GM23248 (cell line): ENCODE results near the gene MYO5B. TPM values are rescaled to one million over a fixed set of nuclear protein-coding genes. Genes with fewer than 3 reads are reported as not detected.

Experiments
- DNase-seq: peaks from one replicate; pipeline ENCODE4 v3.0.0-alpha.2; 2015
- H2AFZ ChIP-seq: fragments of 200-600 bp; sonication (generic); 2 replicates; pipeline ENCODE4 v1.6.1; 2016; ENCODE audit warnings: antibody characterized with exemption
- H3F3A ChIP-seq: fragments of 200-600 bp; sonication (generic); 2 replicates; pipeline ENCODE4 v1.6.1; 2016; ENCODE audit warnings: mild to moderate bottlenecking, antibody characterized with exemption, mixed run types; ENCODE audit not compliant: insufficient read depth
- H3K27ac ChIP-seq: fragments of 200-600 bp; sonication (generic); 2 replicates; pipeline ENCODE4 v1.5.1; 2016; ENCODE audit warnings: mild to moderate bottlenecking
- H3K27me3 ChIP-seq: fragments of 200-600 bp; sonication (generic); replicated peaks from 2 replicates; pipeline ENCODE4 v1.6.1; 2016; ENCODE audit warnings: mild to moderate bottlenecking; ENCODE audit not compliant: insufficient read depth
- H3K36me3 ChIP-seq: fragments of 200-600 bp; sonication (generic); 2 replicates; pipeline ENCODE4 v1.6.1; 2016; ENCODE audit warnings: low read depth, mild to moderate bottlenecking
- H3K4me1 ChIP-seq: fragments of 200-600 bp; sonication (generic); 2 replicates; pipeline ENCODE4 v1.6.1; 2016; ENCODE audit warnings: mild to moderate bottlenecking; ENCODE audit not compliant: insufficient read depth
- H3K4me2 ChIP-seq: fragments of 200-600 bp; sonication (generic); one replicate; pipeline ENCODE4 v1.6.1; 2016; ENCODE audit warnings: mild to moderate bottlenecking; ENCODE audit not compliant: unreplicated experiment
- H3K4me3 ChIP-seq: fragments of 200-600 bp; sonication (generic); 2 replicates; pipeline ENCODE4 v1.5.1; 2016; ENCODE audit warnings: mild to moderate bottlenecking
- H3K79me2 ChIP-seq: fragments of 200-600 bp; sonication (generic); 2 replicates; pipeline ENCODE4 v1.6.1; 2016; ENCODE audit warnings: mild to moderate bottlenecking; ENCODE audit not compliant: insufficient read depth
- H3K9ac ChIP-seq: fragments of 200-600 bp; sonication (generic); 2 replicates; pipeline ENCODE4 v1.6.1; 2016; ENCODE audit warnings: mild to moderate bottlenecking
- H3K9me2 ChIP-seq: fragments of 200-600 bp; sonication (generic); 2 replicates; pipeline ENCODE4 v1.6.1; 2016; ENCODE audit warnings: mixed run types, mild to moderate bottlenecking, moderate library complexity; ENCODE audit not compliant: insufficient read depth
- H3K9me3 ChIP-seq: fragments of 200-600 bp; sonication (generic); one replicate; pipeline ENCODE4 v1.6.1; 2017; ENCODE audit warnings: low read depth
- H4K20me1 ChIP-seq: fragments of 200-600 bp; sonication (generic); 2 replicates; pipeline ENCODE4 v1.6.0; 2016; ENCODE audit not compliant: insufficient read depth
- EZH2 ChIP-seq: fragments of 200-600 bp; sonication (generic); IDR thresholded peaks from 2 replicates; pipeline ENCODE4 v1.6.1; 2018; ENCODE audit warnings: antibody characterized with exemption, mild to moderate bottlenecking; ENCODE audit not compliant: insufficient read depth, poor library complexity, severe bottlenecking
- EZH2phosphoT487 ChIP-seq: fragments of 200-600 bp; sonication (generic); IDR thresholded peaks from 2 replicates; pipeline ENCODE4 v1.6.1; 2018; ENCODE audit warnings: antibody characterized with exemption, moderate library complexity, mild to moderate bottlenecking, low read depth; ENCODE audit not compliant: insufficient read depth
- WGBS, 2 experiments: methylation state at CpG; one replicate each; pipeline ENCODE4 v1.1.6; 2015 to 2017; ENCODE audit warnings: low lambda C conversion rate in 2 of 2, low coverage in 1 of 2; ENCODE audit errors: missing lambda C conversion rate in 2 of 2; 5-methylcytosine and 5-hydroxymethylcytosine counted together
- in situ Hi-C: fragments of 300-500 bp; cut with MboI; formaldehyde crosslinking; loops from 2 replicates; pipeline ENCODE4 v1.15.0; 2020
- polyA plus RNA-seq: library from polyadenylated mRNA; unstranded; fragments of >200 nt; fragmentation: Nextera tagmentation; extraction: Ambion mirVana; gene quantifications from 2 replicates; pipeline ENCODE4 v1.2.1, GENCODE V29; 2016
- total RNA-seq: library from RNA; depleted of rRNA; stranded (reverse); fragments of >200 nt; shearing (Covaris generic); gene quantifications from 2 replicates; pipeline ENCODE4 v1.2.3, GENCODE V29; 2014

Gene MYO5B
- total and polyA plus RNA-seq, 2 experiments from 2014 or later: 0.03 TPM; not detected in 1

DNA sequence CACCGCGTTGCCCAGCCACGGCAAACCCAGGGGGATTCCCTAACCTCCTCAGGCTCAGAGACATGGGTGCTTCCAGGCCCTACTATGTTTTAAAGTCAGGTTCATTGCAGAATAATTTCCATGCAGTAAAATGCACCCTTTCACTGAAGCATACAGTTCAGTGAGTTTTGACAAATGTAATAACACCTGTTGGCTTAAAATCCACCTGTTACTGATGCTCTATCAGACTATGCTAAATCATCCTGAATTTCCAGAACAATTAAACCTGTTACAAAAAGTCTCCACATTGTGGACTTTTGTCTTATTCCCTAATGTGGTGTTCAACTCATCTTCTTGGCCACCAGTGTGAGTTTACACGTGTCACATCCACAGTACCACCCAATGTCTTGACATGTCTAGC lies 234.6 kb downstream of the MYO5B start:
- Histone ChIP-seq H3K4me2 (no peak overlapping the region), H3K9me3 (no peaks in the 10 kb centered on the region), H3K27me3 (peaks cover 5% of the 10 kb centered on the region; the same call in 1 of the 2 replicates), H3F3A (no peaks in the 10 kb centered on the region), H2AFZ (no peak overlapping the region), H3K4me1 (no peaks in the 10 kb centered on the region), H3K27ac (no peak overlapping the region), H3K9ac (no peak overlapping the region), H3K36me3 (no peaks in the 10 kb centered on the region), H3K9me2 (no peaks in the 10 kb centered on the region), H4K20me1 (no peaks in the 10 kb centered on the region), H3K4me3 (no peak overlapping the region), H3K79me2 (no peaks in the 10 kb centered on the region)
- 49 to 53% methylated on average over 4 of the region's 4 CpGs for WGBS, 2 experiments
- TF ChIP-seq EZH2: no peak
- no peak for TF ChIP-seq EZH2phosphoT487
- in situ Hi-C loops: no loop called here
- no peak for DNase-seq

DNA sequence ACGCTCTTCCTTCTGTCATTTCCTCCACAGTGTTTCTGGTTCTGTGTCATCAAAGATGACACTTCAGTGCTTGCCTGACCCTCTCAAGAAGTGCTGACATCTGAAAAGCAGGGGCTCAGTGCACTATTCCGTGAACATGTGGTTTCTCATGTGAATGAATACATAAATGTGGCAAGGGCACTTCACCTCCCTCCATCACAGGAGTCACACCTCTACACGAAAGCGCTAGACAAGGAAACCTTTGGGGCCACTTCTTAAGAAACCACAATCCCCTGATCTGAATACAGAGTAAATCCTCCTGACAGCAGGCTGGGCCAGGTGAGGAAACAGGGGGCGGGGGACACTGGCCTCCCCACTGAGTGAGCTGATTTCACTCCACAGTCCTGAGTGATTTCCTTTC lies 235.8 kb downstream of the MYO5B start:
- Histone ChIP-seq H3K27ac (no peak overlapping the region), H3K4me1 (no peaks in the 10 kb centered on the region), H3K9me3 (no peaks in the 10 kb centered on the region), H3K4me3 (no peak overlapping the region), H4K20me1 (no peaks in the 10 kb centered on the region), H3K9me2 (no peaks in the 10 kb centered on the region), H3K79me2 (no peaks in the 10 kb centered on the region), H2AFZ (no peak overlapping the region), H3K4me2 (no peak overlapping the region), H3F3A (no peaks in the 10 kb centered on the region), H3K36me3 (no peaks in the 10 kb centered on the region), H3K9ac (no peak overlapping the region), H3K27me3 (peaks cover 5% of the 10 kb centered on the region; the same call in 1 of the 2 replicates)
- in situ Hi-C loops: no loop called here
- WGBS, 2 experiments: 27 to 31% methylated on average over 5 of the region's 5 CpGs
- no peak for DNase-seq
- TF ChIP-seq EZH2: no peak
- no peak for TF ChIP-seq EZH2phosphoT487

DNA sequence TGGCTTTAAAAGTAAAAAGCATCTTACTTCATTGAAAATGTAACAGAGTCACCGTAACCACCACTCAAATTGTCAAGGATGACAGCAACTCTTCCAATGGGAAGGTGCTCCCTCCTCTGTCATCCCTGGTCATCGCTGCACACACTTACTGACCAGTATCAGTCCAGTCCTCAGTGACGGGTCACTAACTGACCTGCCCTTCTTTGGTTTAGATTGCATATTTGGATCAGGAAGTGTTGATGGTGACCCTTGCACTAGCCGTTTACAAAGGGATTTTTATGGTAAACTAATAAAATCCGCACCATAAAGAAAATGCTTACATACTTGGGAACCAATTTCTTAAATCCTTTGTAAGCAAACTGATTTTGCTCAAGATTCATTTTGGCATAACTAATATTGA lies 239.7 kb downstream of the MYO5B start:
- no peaks in the 10 kb centered on the region for H3K4me1 ChIP-seq

DNA sequence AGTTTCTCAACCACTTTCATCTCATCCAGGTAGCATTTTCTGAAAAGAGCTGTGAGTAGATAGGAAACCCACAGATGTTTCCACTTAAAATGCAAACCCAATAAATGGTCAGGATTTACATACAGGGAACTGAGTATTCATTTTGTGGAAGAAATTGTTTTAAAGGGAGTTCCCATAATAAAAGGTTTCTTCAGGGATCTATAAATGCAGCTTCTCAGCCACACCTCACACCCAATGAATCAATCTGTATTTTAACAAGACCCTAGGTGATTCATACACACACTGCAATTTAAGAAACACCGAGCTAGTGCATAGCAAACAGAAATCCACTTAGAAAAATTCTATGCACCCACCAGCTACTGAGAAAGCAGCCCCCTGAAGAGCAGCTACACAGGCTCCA lies 241.6 kb downstream of the MYO5B start:
- no peak for DNase-seq
- Histone ChIP-seq H3K4me3 (no peak overlapping the region), H3K36me3 (no peaks in the 10 kb centered on the region), H3K4me2 (no peak overlapping the region), H3K27ac (no peak overlapping the region), H3K9me3 (no peaks in the 10 kb centered on the region), H2AFZ (no peak overlapping the region), H3F3A (no peaks in the 10 kb centered on the region), H3K79me2 (no peaks in the 10 kb centered on the region), H3K4me1 (no peaks in the 10 kb centered on the region), H3K27me3 (peaks cover 14% of the 10 kb centered on the region; the same call in 1 of the 2 replicates), H3K9ac (no peak overlapping the region), H3K9me2 (no peaks in the 10 kb centered on the region), H4K20me1 (no peaks in the 10 kb centered on the region)
- in situ Hi-C loops: no loop called here
- TF ChIP-seq EZH2phosphoT487: no peak
- 28 to 50% methylated on average over 1 of the region's 1 CpG for WGBS, 2 experiments

More for the DNA sequence above, 239.7 kb downstream of the MYO5B start:
- Histone ChIP-seq H4K20me1 (no peaks in the 10 kb centered on the region), H3K4me2 (no peak overlapping the region), H3K36me3 (no peaks in the 10 kb centered on the region), H3F3A (no peaks in the 10 kb centered on the region), H3K27ac (no peak overlapping the region), H2AFZ (no peak overlapping the region), H3K79me2 (no peaks in the 10 kb centered on the region), H3K27me3 (peaks cover 10% of the 10 kb centered on the region; the same call in 1 of the 2 replicates), H3K9me3 (no peaks in the 10 kb centered on the region), H3K4me3 (no peak overlapping the region), H3K9me2 (no peaks in the 10 kb centered on the region), H3K9ac (no peak overlapping the region)
- WGBS, 2 experiments: 55 to 57% methylated on average over 5 of the region's 5 CpGs
- TF ChIP-seq EZH2phosphoT487: no peak
- TF ChIP-seq EZH2: no peak
- in situ Hi-C loops: no loop called here
- no peak for DNase-seq

DNA sequence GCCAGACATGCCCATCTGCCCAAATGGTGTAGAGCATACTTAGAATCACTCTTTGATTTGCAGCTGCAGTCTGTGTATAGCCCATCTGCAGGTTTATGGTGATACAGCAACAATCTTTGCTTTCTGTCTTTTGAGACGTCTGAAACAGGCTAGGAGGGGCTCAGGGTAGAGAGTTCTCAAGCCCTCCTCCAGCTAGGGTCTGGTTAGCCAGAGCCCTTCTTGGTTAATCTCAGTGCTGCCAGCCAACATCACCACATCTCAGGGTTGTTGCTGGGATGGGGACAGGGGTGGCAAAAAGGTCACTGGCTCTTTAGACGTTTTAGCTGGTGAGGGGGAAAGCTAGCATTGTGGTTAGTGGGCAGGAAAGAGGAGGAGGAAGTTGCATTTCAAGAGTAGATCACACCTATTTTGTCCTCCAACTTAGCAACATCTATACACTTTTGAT lies 245.0 kb downstream of the MYO5B start:
- H3K4me1 ChIP-seq: no peaks in the 10 kb centered on the region
- no peaks in the 10 kb centered on the region for H3K36me3 ChIP-seq
- H3K27me3 ChIP-seq: peaks cover 16% of the 10 kb centered on the region; the same call in 1 of the 2 replicates
- no peaks in the 10 kb centered on the region for H3K9me3 ChIP-seq
- H4K20me1 ChIP-seq: no peaks in the 10 kb centered on the region
- no peaks in the 10 kb centered on the region for H3K79me2 ChIP-seq
- H3K9me2 ChIP-seq: no peaks in the 10 kb centered on the region
- no peak overlapping the region for H3K9ac ChIP-seq
- no peak overlapping the region for H2AFZ ChIP-seq
- H3F3A ChIP-seq: no peaks in the 10 kb centered on the region
- DNase-seq: no peak
- WGBS, 2 experiments: 0 to 3% methylated on average over 2 of the region's 2 CpGs
- no peak overlapping the region for H3K27ac ChIP-seq
- TF ChIP-seq EZH2phosphoT487 (no peak), EZH2 (no peak)
- in situ Hi-C loops: no loop called here
- H3K4me2 ChIP-seq: no peak overlapping the region
- no peak overlapping the region for H3K4me3 ChIP-seq
